T47D (cell line): ENCODE measurements around the gene SLC25A17.
"Not testable (repeated sequence)": the region's sequence is repeated elsewhere in the genome, so short reads cannot be mapped to it uniquely, and the experiment has no call there.

Experiments
- DNase-seq, 2 experiments: peaks; one replicate each; pipeline versions ENCODE4 v3.0.0 to v3.0.0-alpha.2; 2011 to 2012; ENCODE audit warnings: low read depth in 1 of 2, low spot score in 1 of 2
- JUND ChIP-seq: IDR thresholded peaks from 2 replicates; pipeline ENCODE4 v1.6.1; 2012; ENCODE audit warnings: low read depth
- in situ Hi-C: cut with HindIII; loops from 2 replicates; pipeline ENCODE4 v1.10.0; 2016; ENCODE audit warnings: low sequenced_read_pairs, low pct_unique_long_range_greater_than_20kb

Gene SLC25A17

DNA sequence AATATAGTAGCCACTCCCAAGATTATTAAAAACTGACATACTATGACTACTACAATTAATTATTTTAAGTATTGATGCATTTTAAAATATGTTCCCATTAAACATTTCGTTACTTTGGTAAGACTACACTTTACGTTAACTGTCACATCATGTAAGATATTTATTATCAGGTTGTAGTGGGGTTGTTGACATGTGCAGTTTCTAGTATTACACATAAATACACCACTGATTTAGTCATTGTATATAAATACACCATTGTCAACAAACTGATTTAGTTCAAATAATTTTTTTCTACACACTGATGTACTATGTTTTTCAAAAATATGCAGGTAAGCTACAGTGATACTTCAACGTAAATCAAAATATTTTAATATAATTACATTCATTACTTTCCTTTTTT lies 25.8 kb upstream of the SLC25A17 start:
- DNase-seq, result no peak
- TF ChIP-seq JUND, result no peak
- in situ Hi-C loops, result no loop called here

DNA sequence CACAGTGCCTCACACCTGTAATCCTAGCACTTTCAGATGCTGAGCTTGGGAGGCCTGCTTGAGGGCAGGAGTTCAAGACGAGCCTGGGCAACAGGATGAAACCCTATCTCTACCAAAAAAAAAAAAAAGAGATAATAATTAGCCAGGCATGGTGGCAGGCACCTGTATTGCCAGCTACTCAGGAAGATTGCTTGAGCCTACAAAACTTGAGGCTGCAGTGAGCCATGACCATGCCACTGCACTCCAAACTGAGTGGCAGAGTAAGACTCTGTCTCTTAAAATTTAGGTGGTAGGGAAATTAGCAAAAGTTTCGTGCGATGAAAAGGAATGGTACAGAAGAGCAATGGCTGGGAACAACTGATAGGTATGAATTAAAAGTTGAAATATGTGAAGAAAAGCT lies 19.3 kb upstream of the SLC25A17 start:
- in situ Hi-C loops, result no loop called here
- TF ChIP-seq JUND, result no peak
- no peak for DNase-seq

DNA sequence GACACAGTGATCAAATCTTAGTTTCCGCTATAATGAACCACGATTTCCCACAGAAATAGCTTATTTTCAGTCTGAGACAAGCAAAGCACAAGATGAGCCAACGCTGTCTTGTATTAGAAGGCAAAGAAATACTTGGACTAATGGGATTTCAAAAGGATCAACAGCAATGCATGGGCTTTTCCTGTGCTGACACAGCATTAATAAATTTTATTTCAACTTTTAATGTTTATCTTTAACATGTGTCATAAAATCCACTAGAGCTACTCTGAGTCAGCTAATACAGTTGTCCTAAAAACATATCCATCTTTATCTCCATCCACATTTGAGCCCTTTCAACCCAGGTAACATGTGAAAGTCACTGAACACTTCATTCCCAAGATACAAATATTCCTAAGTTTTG lies 15.5 kb upstream of the SLC25A17 start:
- in situ Hi-C loops, result no loop called here
- DNase-seq, result no peak
- no peak for TF ChIP-seq JUND

DNA sequence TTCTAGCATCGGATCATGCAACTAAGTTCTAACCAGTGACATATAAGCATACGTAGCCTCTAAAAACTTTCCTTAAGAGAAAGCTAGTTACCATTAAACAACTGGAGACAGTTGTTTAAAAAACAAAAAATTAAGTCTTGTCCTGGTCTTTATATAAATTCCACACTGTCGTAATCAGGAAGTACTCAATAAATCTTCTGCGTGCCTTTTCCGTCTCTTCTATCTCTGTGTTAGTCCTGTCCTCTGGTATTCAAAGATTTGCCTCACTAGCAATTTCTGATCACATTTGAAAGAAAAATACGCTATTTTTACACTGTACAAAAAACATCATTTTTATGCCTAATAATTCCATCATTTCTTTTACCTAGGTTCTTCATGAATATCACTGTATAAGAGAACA lies 10.0 kb upstream of the SLC25A17 start:
- TF ChIP-seq JUND, result no peak
- no peak for DNase-seq

DNA sequence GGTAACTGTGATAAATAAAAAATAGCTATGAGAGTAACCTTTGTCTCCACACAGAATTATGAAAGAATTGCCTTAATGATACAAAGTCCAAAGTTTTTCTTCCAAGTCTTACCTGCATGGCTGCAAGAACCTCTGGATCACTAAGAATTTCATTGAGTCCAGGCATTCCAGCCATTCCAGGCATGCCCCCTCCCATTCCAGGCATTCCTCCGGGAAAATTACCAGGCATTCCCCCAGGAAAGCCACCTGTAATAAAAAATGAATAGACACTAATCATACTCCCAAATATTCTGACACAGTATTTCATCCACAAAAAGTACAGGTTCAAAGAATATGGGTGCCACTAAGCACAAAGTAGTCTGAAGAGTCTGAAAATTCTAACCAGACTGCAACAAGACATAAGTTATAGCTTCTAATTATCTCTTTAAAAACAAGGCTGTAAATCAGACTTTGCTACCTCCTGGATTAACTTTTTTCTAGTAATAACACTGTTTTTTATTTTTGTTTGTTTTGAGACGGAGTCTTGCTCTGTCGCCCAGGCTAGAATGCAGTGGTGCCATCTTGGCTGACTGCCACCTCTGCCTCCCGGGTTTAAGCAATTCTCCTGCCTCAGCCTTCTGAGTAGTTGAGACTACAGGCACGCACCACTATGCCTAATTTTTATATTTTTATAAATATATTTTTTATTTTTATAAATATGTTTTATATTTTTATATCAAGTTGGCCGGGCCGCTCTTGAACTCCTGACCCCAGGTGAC lies 8.0 kb upstream of the SLC25A17 start:
- no peak for TF ChIP-seq JUND
- in situ Hi-C loops, result no loop called here
- no peak for DNase-seq

More for the DNA sequence above, 10.0 kb upstream of the SLC25A17 start:
- in situ Hi-C loops, result no loop called here

DNA sequence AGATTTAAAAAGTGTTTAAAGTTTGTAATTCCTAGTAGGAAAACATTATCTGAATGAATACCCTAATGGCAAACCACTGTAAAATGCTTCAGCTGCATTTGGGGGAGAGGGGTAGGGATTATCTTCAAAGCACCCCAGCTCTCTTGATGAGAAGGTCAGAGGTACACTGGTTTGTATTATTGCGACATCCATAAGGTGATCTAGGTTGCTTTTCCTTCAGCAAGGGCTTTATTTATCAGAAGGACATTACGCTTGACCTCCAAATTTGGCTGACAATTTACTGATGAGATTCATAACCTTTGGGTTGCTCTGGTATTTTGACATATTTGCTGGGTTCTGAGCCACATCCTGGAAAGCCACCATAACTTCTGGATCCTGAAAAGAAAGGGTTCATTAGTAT lies 7.1 kb upstream of the SLC25A17 start:
- DNase-seq, in situ Hi-C loops: not testable (repeated sequence)

DNA sequence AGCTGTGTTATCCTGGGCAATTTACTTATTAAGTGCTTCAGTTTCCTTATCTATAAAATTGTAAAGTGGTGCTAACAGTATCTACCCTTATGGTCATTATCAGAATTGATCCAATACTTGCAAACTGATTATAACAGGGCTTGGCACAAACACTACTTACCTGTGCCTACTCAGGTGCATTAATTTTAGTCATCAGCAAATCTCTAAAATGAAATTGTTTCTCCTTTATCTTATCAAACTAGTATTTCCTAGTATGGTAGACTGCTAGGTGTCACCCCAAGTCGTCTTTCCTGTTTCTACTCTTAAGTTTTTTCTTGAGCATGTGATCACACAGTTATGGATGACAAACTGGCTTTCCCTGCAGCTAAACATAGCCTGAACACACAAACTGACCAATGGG lies 4.3 kb upstream of the SLC25A17 start:
- TF ChIP-seq JUND, result no peak
- DNase-seq, result no peak
- in situ Hi-C loops, result no loop called here

DNA sequence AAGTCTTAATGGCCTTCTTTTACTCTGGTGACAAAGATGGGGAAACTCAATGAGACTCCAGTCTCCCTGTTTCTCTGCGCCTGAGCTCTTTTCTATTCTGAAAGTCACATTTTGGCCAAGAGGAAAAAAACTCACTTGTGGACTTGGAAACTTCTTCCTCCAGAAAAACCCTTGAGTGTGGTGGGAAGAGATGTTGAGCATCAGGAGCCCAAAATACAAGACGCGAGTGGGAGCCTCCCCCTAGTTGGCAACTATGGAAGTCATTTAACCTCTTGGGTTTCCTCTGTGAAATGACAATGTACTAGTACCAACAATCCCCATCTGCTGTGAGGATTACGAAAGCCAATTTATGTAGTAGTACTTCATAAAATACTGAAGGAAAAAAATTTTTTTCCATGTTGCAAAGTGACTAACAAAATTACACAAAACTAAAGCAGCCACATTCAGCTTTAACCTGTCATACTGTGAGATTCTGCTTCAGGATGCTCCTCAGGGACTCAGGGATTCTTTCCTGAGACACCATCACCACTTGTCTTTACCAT lies 524 bp upstream of the SLC25A17 start:
- in situ Hi-C loops, result no loop called here
- DNase-seq, result peak in 1 of 2 experiments; percentile 6
- no peak for TF ChIP-seq JUND

DNA sequence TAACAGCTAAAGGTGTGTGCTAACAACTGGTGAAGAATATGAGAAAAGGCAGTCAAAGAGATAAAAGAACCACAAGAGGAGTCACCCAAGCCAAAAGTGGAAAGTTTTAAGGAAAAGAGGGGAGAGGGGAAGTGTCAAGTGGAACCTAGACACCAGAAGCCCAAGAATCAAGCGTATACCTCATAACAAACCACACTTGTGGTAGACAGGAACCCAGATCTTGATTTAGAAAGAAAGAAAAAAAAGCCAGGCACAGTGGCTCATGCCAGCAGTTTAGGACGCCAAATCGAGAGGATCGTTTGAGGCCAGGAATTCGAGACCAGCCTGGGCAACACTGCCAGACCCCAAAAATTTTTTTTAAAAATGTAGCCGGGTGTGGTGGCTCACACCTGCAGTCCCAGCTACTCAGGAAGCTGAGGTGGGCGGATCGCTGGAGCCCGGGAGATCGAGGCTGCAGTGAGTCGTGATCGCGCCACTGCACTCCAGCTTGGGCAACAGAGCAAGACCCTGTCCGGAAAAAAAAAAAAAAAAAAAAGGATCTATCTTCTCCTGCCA lies 877 bp downstream of the SLC25A17 start:
- no peak for TF ChIP-seq JUND
- no peak for DNase-seq
- in situ Hi-C loops, result no loop called here

DNA sequence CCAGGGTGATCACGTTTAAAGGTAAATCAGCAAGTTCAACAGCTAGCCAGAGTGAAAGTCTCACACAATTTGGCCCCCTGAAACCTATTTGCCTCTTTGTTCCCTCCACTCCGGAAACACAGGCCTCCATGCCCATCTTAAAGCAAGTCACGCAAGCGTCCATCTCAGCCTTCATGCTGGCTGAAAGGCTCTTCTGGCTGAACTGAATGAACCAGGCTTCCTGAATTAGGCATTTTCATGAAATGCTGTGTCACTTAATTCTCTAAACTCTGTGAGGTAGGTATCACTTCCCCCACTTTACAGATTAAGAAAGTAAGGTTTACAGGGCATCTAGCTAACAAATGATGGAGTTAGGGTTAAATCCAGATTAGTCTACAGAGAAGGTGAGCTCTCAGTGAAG lies 1.4 kb downstream of the SLC25A17 start:
- in situ Hi-C loops, result no loop called here
- TF ChIP-seq JUND, result no peak
- no peak for DNase-seq

DNA sequence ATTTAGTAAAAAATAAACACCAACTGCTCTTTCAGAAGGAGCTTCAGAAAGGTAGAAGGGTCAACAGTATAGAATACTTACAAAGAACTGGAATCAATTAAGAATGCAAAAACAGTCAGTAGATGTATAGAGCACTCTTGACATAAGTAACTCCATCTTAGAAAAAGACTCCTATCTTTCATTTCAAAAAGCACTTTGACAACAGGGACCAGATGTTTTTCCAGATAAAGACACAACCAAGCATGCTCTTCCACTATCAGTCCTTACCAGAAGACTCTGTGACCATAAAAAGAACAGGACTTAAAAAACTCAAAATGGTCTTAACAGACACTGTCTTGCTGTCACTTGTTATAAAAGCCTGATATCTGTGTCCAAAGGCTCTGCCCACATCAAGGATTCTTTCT lies 5.2 kb downstream of the SLC25A17 start:
- in situ Hi-C loops, result no loop called here
- DNase-seq, result no peak
- no peak for TF ChIP-seq JUND

DNA sequence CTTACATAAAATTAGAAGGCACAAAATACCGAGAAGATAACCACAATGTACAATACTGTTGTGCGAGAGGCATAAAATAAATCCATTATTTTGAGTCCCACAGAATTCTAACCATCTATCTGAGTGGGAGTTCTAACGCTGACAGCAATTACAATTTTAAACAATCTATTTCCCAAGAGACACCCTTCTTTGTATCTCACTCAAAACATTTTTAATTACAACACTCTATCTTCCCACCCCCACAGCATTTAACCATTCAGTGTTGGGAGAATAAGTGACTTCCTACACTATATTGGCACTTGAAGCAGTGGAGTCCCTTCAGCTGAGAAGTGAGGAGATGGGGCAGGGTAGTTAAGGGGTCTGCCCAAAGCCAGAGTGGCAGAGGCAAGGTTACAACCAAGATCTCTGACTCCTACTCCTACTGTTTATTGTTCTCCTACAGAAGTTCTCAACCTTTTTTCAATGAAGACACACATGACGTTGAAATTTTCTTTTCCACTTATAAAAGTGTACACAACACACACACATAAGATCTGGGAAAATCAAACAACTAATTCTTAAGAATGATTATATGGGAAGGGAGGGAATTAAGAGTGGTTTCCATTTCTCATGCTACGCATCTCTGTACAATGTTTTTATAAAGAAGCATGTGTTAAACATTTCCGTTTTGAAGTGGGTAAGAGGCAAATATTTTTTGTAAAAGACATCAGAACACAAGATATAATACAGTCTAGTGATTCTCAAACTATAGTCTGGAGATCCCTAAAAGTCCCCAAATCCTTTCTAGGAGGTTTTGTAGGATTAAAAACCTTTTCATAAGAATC lies 10.9 kb downstream of the SLC25A17 start:
- no peak for TF ChIP-seq JUND
- in situ Hi-C loops, result no loop called here
- no peak for DNase-seq

DNA sequence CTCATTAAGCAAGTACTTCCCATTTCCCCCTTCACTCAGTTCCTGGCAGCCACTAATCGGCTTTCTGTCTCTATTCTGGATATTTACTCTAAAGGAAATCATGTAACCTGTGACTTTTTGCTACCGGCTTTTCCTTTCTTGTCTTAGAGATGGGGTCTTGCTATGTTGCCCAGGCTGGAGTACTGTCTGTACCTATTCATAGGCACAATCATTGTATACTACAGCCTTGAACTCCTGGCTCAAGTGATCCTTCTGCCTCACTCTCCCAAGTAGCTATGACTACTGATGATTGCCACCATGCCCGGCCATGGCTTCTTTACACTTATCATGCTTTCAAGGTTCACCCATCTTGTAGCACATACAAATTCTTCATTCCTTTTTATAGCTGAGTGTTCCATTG lies 12.4 kb downstream of the SLC25A17 start:
- in situ Hi-C loops, result no loop called here
- DNase-seq, result no peak
- TF ChIP-seq JUND, result no peak
